ENCODE measurements around the gene SIRT2.
"Not testable (repeated sequence)": the region's sequence is repeated elsewhere in the genome, so short reads cannot be mapped to it uniquely, and the experiment has no call there.

The SIRT2 gene

GRCh38 chr19:38844093-38844686 is 55.2 kb downstream of the SIRT2 start:
- no peak for DNase-seq (ENCODE audit: low read depth)

GRCh38 chr19:38843175-38843758 is 56.2 kb downstream of the SIRT2 start:
- DNase-seq (ENCODE audit: low read depth) = no peak

- peak; percentile 37 for DNase-seq (ENCODE audit: low read depth)
Measured at GRCh38 chr19:38842439-38843174, 56.8 kb downstream of the SIRT2 start.

- DNase-seq (ENCODE audit: low read depth) = no peak
Measured at GRCh38 chr19:38841787-38842438, 57.5 kb downstream of the SIRT2 start.

GRCh38 chr19:38841180-38841766 is 58.1 kb downstream of the SIRT2 start:
- DNase-seq (ENCODE audit: low read depth) = no peak

GRCh38 chr19:38840583-38840968 is 58.8 kb downstream of the SIRT2 start:
- no peak for DNase-seq (ENCODE audit: low read depth)

- no peak for DNase-seq (ENCODE audit: low read depth)
Measured at GRCh38 chr19:38839816-38840582, 59.4 kb downstream of the SIRT2 start.

- DNase-seq (ENCODE audit: low read depth) = no peak
Measured at GRCh38 chr19:38838986-38839761, 60.2 kb downstream of the SIRT2 start.

- peak; percentile 35 for DNase-seq (ENCODE audit: low read depth)
Measured at GRCh38 chr19:38838208-38838985, 61.0 kb downstream of the SIRT2 start.

- no peak for DNase-seq (ENCODE audit: low read depth)
Measured at GRCh38 chr19:38837656-38838121, 61.7 kb downstream of the SIRT2 start.

- DNase-seq (ENCODE audit: low read depth) = no peak
Measured at GRCh38 chr19:38836983-38837626, 62.3 kb downstream of the SIRT2 start.

- DNase-seq (ENCODE audit: low read depth) = no peak
Measured at GRCh38 chr19:38836159-38836982, 63.0 kb downstream of the SIRT2 start.

GRCh38 chr19:38834590-38834989 is 64.8 kb downstream of the SIRT2 start:
- no peak for DNase-seq (ENCODE audit: low read depth)

- no peak for DNase-seq (ENCODE audit: low read depth)
Measured at GRCh38 chr19:38834104-38834490, 65.3 kb downstream of the SIRT2 start.

- no peak for DNase-seq (ENCODE audit: low read depth)
Measured at GRCh38 chr19:38833092-38833425, 66.4 kb downstream of the SIRT2 start.

- no peak for DNase-seq (ENCODE audit: low read depth)
Measured at GRCh38 chr19:38831142-38831605, 68.2 kb downstream of the SIRT2 start.

- DNase-seq (ENCODE audit: low read depth) = no peak
Measured at GRCh38 chr19:38830039-38830733, 69.2 kb downstream of the SIRT2 start.

- DNase-seq (ENCODE audit: low read depth) = not testable (repeated sequence)
Measured at GRCh38 chr19:38829203-38829602, 70.2 kb downstream of the SIRT2 start.

Data from stimulated activated CD8-positive, alpha-beta memory T cell treated with anti-CD3 and anti-CD28 coated beads, Interleukin-12 subunit alpha, Interleukin-12 subunit beta, amount 100 ng/mL, for 4 hours (primary cell).